Suprapubic skin (tissue), 4 donors: Measurements from ENCODE around the gene SNAPC4. TPM values are rescaled to one million over a fixed set of nuclear protein-coding genes. Genes with fewer than 3 reads are reported as not detected.
A peak's percentile ranks its signal among the peaks of the same experiment; 100 is the strongest.
"Not testable (repeated sequence)": the region's sequence is repeated elsewhere in the genome, so short reads cannot be mapped to it uniquely, and the experiment has no call there.

ENCODE experiments used
- DNase-seq, 2 donors: peaks; one replicate each; pipeline ENCODE4 v3.0.0-alpha.2; 2019; ENCODE audit warnings: low spot score in 2 of 2
- H3K27ac ChIP-seq: fragments of 200-600 bp; sonication (generic); one replicate; pipeline ENCODE4 v1.5.1; 2019
- H3K27me3 ChIP-seq: fragments of 200-600 bp; sonication (generic); one replicate; pipeline ENCODE4 v1.5.1; 2019
- H3K36me3 ChIP-seq: fragments of 200-600 bp; sonication (generic); one replicate; pipeline ENCODE4 v1.5.1; 2019
- H3K4me1 ChIP-seq: fragments of 200-600 bp; sonication (generic); one replicate; pipeline ENCODE4 v1.5.1; 2019
- H3K4me3 ChIP-seq: fragments of 200-600 bp; sonication (generic); one replicate; pipeline ENCODE4 v1.5.1; 2019; ENCODE audit warnings: mild to moderate bottlenecking
- H3K9me3 ChIP-seq: fragments of 200-600 bp; sonication (generic); one replicate; pipeline ENCODE4 v1.5.1; 2019
- EP300 ChIP-seq: sonication (generic); formaldehyde crosslinking; IDR thresholded peaks from one replicate; pipeline ENCODE4 v1.6.1; 2017; ENCODE audit warnings: antibody characterized with exemption
- POLR2A ChIP-seq, 2 donors: fragments of 450-650 bp; IDR thresholded peaks; one replicate each; pipeline ENCODE4 v1.6.1; 2017; ENCODE audit warnings: antibody characterized with exemption in 2 of 2, mild to moderate bottlenecking in 2 of 2, moderate library complexity in 2 of 2
- POLR2AphosphoS5 ChIP-seq, 3 donors: sonication (generic); formaldehyde crosslinking; IDR thresholded peaks; one replicate each; pipeline ENCODE4 v1.6.1; 2017; ENCODE audit warnings: antibody characterized with exemption in 3 of 3
- WGBS: methylation state at CpG from one replicate; pipeline ENCODE4 v1.1.5; 2018; 5-methylcytosine and 5-hydroxymethylcytosine counted together
- total RNA-seq, 4 donors: library from RNA; depleted of rRNA; stranded (reverse); fragments of >200 nt; gene quantifications; one replicate each; pipeline ENCODE4 v1.1.0, GENCODE V29; 2016
- TF ChIP-seq, protein P1 (sequence below), 2 donors: fragments of 200-600 bp in 1 of 2; fragments of 450-650 bp in 1 of 2; sonication (generic) in 1 of 2; IDR thresholded peaks; one replicate each; pipeline ENCODE4 v1.5.1; 2016 to 2019; ENCODE audit warnings: antibody characterized with exemption in 2 of 2, mild to moderate bottlenecking in 1 of 2, moderate library complexity in 1 of 2

Gene SNAPC4
- total RNA-seq, 4 donors from 2014 or later, result 6.1 to 11.1 (median 9.8) TPM

DNA sequence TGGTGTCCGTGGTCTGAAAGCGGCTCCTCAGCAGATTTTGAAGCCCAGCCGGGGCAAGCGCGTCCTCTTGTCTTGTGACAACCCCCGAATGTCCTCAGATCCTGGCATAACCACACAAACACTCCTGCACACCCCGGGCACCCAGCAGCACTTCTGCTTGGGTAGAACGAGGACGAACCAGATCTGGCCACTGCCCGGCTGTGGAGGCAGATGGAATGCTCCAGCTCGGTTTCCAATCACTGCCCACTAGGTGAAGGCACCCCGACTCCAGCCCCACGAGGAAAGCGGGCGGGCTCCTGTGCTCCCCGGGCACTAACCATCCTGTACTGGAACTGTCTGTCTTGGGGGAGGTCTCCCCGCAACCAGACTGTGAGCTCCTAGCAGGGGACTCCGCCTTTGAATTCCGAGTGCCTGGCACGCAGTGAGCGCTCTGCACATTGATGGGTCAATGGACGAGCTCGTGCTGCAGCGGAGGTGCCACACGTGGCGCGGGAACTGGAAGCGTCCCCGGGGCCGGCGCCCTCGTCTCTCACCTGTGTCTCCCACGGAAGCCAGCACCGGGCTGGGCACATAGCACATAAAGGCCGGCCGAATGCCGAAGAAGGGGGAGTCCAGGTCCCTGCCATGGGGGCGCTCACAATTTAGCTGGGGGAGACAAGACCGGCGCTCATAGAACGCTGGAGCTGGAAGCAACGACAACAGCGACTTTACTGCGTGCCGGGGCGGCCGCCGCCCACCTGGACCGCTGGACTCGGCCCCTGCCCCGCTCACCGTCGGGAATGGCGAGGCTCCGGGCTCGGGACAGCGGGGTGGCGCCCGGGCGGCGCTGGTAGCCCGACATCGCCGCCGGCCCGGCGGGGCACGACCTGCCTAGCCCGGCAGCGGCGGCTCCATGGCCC is 9.8 kb upstream of the SNAPC4 start:
- H3K27me3 ChIP-seq, result no peaks in the 10 kb centered on the region
- H3K36me3 ChIP-seq, result peaks cover 53% of the 10 kb centered on the region
- WGBS, result 11% methylated on average over 45 of the region's 71 CpGs
- peaks cover 35% of the 10 kb centered on the region for H3K4me1 ChIP-seq
- peak overlapping the region; percentile 91 for H3K4me3 ChIP-seq
- TF ChIP-seq EP300, result no peak
- TF ChIP-seq POLR2A (IDR thresholded peaks at IDR 0.05), result no peak
- TF ChIP-seq, protein P1, sequence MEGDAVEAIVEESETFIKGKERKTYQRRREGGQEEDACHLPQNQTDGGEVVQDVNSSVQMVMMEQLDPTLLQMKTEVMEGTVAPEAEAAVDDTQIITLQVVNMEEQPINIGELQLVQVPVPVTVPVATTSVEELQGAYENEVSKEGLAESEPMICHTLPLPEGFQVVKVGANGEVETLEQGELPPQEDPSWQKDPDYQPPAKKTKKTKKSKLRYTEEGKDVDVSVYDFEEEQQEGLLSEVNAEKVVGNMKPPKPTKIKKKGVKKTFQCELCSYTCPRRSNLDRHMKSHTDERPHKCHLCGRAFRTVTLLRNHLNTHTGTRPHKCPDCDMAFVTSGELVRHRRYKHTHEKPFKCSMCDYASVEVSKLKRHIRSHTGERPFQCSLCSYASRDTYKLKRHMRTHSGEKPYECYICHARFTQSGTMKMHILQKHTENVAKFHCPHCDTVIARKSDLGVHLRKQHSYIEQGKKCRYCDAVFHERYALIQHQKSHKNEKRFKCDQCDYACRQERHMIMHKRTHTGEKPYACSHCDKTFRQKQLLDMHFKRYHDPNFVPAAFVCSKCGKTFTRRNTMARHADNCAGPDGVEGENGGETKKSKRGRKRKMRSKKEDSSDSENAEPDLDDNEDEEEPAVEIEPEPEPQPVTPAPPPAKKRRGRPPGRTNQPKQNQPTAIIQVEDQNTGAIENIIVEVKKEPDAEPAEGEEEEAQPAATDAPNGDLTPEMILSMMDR (IDR thresholded peaks at IDR 0.05), result no peak
- TF ChIP-seq POLR2AphosphoS5 (IDR thresholded peaks at IDR 0.05), result no peak
- no peaks in the 10 kb centered on the region for H3K9me3 ChIP-seq
- peak overlapping the region; percentile 81 for H3K27ac ChIP-seq
- DNase-seq, result peak in 1 of 2 donors; percentile 73

DNA sequence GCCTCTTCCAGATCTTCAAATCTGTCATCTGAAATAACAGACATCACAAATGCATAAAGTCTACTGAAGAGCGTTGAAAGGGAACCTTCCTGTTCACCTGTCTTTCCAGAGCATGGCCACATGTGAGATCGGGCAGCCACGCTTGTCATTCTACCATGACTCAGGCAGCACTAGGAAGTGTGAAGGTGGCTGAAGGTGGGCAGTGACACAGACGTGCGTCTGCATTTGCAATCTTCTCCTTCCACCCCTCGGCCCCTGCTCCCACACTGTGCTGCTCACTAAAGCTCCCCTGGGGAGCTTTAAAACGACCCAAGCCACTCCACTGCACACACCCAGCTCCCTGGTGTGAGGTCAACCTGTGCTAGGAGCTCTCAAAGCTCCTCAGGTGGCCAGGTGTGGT is 7.9 kb upstream of the SNAPC4 start:
- TF ChIP-seq EP300, result no peak
- TF ChIP-seq POLR2AphosphoS5 (IDR thresholded peaks at IDR 0.05), result no peak
- TF ChIP-seq POLR2A (IDR thresholded peaks at IDR 0.05), result no peak
- TF ChIP-seq, protein P1 (IDR thresholded peaks at IDR 0.05), result no peak
- no peak for DNase-seq
- Histone ChIP-seq H3K4me3 (no peak overlapping the region), H3K9me3 (no peaks in the 10 kb centered on the region), H3K27me3 (no peaks in the 10 kb centered on the region), H3K36me3 (peaks cover 49% of the 10 kb centered on the region), H3K27ac (no peak overlapping the region), H3K4me1 (peaks cover 39% of the 10 kb centered on the region)
- WGBS, result 88% methylated on average over 7 of the region's 7 CpGs

DNA sequence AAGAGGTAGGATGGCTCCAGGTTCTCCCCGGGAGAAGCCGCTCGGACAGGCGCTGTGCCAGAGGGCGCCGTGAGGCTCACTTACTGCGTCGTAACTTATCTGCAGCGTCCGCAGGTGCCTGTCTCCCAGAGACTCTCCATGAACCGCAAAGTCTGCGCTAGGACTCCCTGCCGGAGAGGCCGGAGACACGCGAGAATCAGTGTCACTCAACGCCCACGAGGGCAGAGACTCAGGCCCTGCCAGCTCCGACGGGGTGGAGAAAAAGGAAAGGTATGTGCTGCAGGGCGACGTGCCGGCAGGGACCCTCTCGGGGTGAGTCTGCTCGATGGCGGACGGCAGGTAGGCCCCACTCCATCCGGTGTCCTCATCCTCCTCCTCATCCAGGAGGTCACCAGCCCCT is 7.1 kb upstream of the SNAPC4 start:
- not testable (repeated sequence) for H3K9me3 ChIP-seq, DNase-seq, H3K27ac ChIP-seq, H3K4me3 ChIP-seq, H3K27me3 ChIP-seq
- H3K36me3 ChIP-seq, result peaks cover 53% of the 10 kb centered on the region
- 84% methylated on average over 28 of the region's 28 CpGs for WGBS
- peaks cover 38% of the 10 kb centered on the region for H3K4me1 ChIP-seq

DNA sequence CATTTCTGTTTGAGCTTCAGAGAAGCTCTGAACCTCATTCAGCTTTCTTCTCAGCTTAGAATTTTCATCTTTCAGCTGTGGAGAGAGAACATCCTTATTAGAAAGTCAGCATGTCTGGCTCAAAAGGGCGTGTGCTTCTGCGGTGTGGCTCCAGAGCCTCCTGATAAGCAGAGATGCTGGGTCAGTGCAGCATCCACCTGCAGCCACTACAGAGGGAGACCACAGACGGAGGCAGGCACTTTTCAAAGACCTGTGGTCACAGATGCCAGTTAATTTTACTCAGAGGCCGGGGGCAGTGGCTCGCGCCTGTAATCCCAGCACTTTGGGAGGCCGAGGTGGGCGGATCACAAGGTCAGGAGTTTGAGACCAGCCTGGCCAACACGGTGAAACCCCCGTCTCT is 5.9 kb upstream of the SNAPC4 start:
- Histone ChIP-seq H3K4me1 (peaks cover 27% of the 10 kb centered on the region), H3K36me3 (peaks cover 57% of the 10 kb centered on the region)
- not testable (repeated sequence) for H3K4me3 ChIP-seq, H3K27me3 ChIP-seq, DNase-seq, H3K9me3 ChIP-seq, H3K27ac ChIP-seq
- 89% methylated on average over 10 of the region's 10 CpGs for WGBS

DNA sequence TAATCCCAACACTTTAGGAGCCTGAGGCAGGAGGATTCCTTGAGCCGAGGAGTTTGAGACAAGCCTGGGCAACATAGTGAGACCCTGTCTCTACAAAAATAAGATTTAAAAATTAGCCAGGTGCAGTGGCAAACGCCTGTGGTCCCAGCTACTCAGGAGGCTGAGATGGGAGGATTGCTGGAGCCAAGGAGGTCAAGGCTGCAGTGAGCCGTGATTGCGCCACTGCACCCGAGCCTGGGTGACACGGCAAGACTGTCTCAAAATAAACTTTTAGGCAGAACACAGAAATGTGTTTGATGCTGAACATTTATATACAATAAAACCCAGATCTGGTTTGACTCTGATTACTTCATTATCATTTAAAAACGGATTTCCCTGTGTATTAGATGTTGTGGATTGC is 5.5 kb upstream of the SNAPC4 start:
- TF ChIP-seq POLR2A (IDR thresholded peaks at IDR 0.05) (no peak), POLR2AphosphoS5 (IDR thresholded peaks at IDR 0.05) (no peak)
- H3K36me3 ChIP-seq, result peaks cover 57% of the 10 kb centered on the region
- H3K4me3 ChIP-seq, result no peak overlapping the region
- no peak for DNase-seq
- peaks cover 30% of the 10 kb centered on the region for H3K4me1 ChIP-seq
- no peaks in the 10 kb centered on the region for H3K27me3 ChIP-seq
- no peaks in the 10 kb centered on the region for H3K9me3 ChIP-seq
- H3K27ac ChIP-seq, result no peak overlapping the region
- 79% methylated on average over 7 of the region's 7 CpGs for WGBS

DNA sequence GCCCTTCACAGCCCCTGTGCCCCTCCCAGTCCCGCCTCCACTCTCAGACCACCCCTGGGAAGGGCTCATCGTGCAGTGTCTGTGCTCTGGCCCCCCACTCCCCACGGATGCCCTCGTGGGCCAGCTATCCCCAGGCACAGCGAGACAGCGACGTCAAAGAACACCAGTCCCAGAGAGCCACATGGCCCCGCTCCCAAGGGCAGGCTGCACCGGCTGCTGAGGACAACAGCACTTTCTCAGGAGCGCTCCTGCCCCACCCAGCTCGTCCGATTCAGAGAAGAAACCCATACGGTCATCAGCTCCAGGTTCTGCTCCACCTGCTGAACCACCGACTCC is 4.8 kb upstream of the SNAPC4 start:
- H3K27me3 ChIP-seq, result no peaks in the 10 kb centered on the region
- no peaks in the 10 kb centered on the region for H3K9me3 ChIP-seq
- 66% methylated on average over 11 of the region's 14 CpGs for WGBS
- peaks cover 31% of the 10 kb centered on the region for H3K4me1 ChIP-seq
- DNase-seq, result no peak
- no peak for TF ChIP-seq POLR2A (IDR thresholded peaks at IDR 0.05)
- no peak overlapping the region for H3K27ac ChIP-seq
- no peak overlapping the region for H3K4me3 ChIP-seq
- H3K36me3 ChIP-seq, result peaks cover 57% of the 10 kb centered on the region

DNA sequence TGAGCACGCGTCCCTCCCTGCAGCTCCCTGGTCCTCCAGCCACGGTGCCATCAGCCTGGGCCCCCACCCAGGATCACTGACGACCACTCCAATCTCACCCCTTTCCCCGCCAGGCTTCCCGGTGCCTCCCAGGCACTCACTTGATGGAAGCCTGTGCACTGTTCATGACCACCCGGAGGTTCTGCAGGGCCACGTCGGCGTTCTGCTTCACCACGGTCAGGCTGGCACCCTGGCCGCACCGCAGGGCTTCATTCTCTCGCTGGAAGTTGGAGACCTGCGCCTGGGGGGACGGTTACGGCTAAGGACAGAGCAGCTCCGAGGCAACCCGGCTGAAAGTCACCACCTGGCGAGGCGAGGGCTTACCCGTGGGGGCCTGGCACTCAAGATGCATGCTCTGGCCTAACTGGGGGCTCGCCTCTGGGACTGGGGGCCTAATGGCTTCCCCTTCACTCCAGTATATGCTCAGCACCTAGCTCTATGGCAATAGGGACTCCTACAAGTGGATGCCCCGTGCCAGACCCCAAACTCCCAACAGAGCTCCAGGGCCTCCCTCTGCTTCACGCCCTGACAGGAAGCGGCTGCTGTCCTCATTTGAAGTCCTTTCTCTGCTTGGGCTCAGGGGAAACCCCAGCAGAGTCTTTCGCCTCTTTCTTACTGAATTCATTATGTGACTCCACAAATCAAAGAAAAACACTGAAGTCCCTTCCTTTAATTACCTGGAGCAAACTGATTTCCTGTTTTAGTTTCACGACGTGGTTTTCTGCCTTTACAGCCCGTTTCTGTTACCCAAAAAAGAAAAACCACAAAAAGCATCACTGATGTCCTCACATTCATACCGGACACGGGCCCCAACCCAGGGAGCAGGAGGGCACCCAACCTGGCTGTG is 4.2 kb upstream of the SNAPC4 start:
- Histone ChIP-seq H3K9me3 (no peaks in the 10 kb centered on the region), H3K4me3 (no peak overlapping the region), H3K27ac (no peak overlapping the region), H3K4me1 (peaks cover 29% of the 10 kb centered on the region), H3K36me3 (peaks cover 57% of the 10 kb centered on the region), H3K27me3 (no peaks in the 10 kb centered on the region)
- TF ChIP-seq, protein P1 (IDR thresholded peaks at IDR 0.05), result no peak
- TF ChIP-seq POLR2A (IDR thresholded peaks at IDR 0.05), result no peak
- 67% methylated on average over 13 of the region's 32 CpGs for WGBS
- no peak for DNase-seq
